Adrenal gland (tissue), 12 donors: ENCODE measurements around the gene SMPD3. TPM values are rescaled to one million over a fixed set of nuclear protein-coding genes. Genes with fewer than 3 reads are reported as not detected.

ENCODE experiments used
- DNase-seq, 7 donors: peaks; one replicate each; pipeline ENCODE4 v3.0.0-alpha.2; 2019 to 2020
- H3K27ac ChIP-seq, 5 donors: fragments of 200-600 bp; sonication (generic) in 4 of 5; 1 replicate in 3 of 5; 2 replicates in 2 of 5; pipeline versions ENCODE4 v1.5.1 to v1.8.0; 2016 to 2020; ENCODE audit warnings: mild to moderate bottlenecking in 1 of 5
- H3K27me3 ChIP-seq: fragments of 200-600 bp; 2 replicates; pipeline ENCODE4 v1.8.0; 2021
- H3K36me3 ChIP-seq, 2 donors: fragments of 200-600 bp; replicated peaks in 1 of 2; 1 replicate in 1 of 2; 2 replicates in 1 of 2; pipeline versions ENCODE4 v1.5.1 to v1.8.0; 2018 to 2022
- H3K4me1 ChIP-seq, 2 donors: fragments of 200-600 bp; replicated peaks in 1 of 2; 1 replicate in 1 of 2; 2 replicates in 1 of 2; pipeline versions ENCODE4 v1.5.1 to v1.8.0; 2018 to 2021
- H3K4me3 ChIP-seq, 4 donors: fragments of 200-600 bp; sonication (generic) in 3 of 4; one replicate each; pipeline ENCODE4 v1.5.1; 2016 to 2018
- H3K9me3 ChIP-seq, 3 donors: fragments of 200-600 bp; sonication (generic) in 1 of 3; replicated peaks in 1 of 3; 1 replicate in 2 of 3; 2 replicates in 1 of 3; pipeline versions ENCODE4 v1.5.1 to v1.8.0; 2016 to 2021
- CTCF ChIP-seq, 6 experiments: fragments of 450-650 bp in 4 of 6; fragments of 200-600 bp in 2 of 6; sonication (generic) in 1 of 6; IDR thresholded peaks; 1 replicate in 5 of 6; 2 replicates in 1 of 6; pipeline versions ENCODE4 v1.5.1 to v1.8.0; 2016 to 2021; ENCODE audit warnings: antibody characterized with exemption in 6 of 6, mild to moderate bottlenecking in 2 of 6, moderate library complexity in 1 of 6
- POLR2A ChIP-seq, 2 donors: fragments of 450-650 bp; IDR thresholded peaks; one replicate each; pipeline ENCODE4 v1.6.1; 2017; ENCODE audit warnings: antibody characterized with exemption in 2 of 2, mild to moderate bottlenecking in 2 of 2, moderate library complexity in 1 of 2
- WGBS, 4 donors: extraction: QIAGEN DNeasy Blood & Tissue Kit in 2 of 4; methylation state at CpG; one replicate each; pipeline versions ENCODE4 v1.1.5 to v1.1.7; 2013 to 2017; 5-methylcytosine and 5-hydroxymethylcytosine counted together
- intact Hi-C, 2 donors: fragments of 100-400 bp; cut with DNase I; formaldehyde crosslinking; loops; one replicate each; pipeline versions ENCODE4 v1.14.1 to v1.15.0; 2022 to 2023
- polyA plus RNA-seq, 3 donors: library from polyadenylated mRNA; stranded (reverse); fragments of 200-250 nt in 2 of 3; fragments of 350-450 nt in 1 of 3; fragmentation: Illumina TruSeq in 1 of 3; extraction: RNeasy Lipid Tissue Mini Kit (QIAGEN cat#74804) in 1 of 3; gene quantifications; one replicate each; pipeline ENCODE4 v1.2.3, GENCODE V29; 2013 to 2014
- total RNA-seq, 9 donors: library from RNA; depleted of rRNA in 4 of 9; stranded (reverse); fragments of >200 nt in 4 of 9; fragments of 120-200 nt in 1 of 9; fragmentation: NEBNext Ultra II Directional in 1 of 9; extraction: Animal tissue kit (Norgen Biotek cat#: 25700) in 1 of 9; gene quantifications; one replicate each; pipeline versions ENCODE4 v1.1.0 to v1.2.4, GENCODE V29; 2013 to 2023
- donor health status: healthy with polysubstance abuse.
- donor health status: Bipolar disorder and iron deficiency.
- donor health status: DM: yes; HTN: yes; CAD: no.
- donor health status: DM: no; HTN: no; CAD: no.
- donor health status: DM: no; HTN: no; CAD: no.
- donor health status: DM: yes; HTN: yes; CAD: no.

The SMPD3 gene
- total and polyA plus RNA-seq, 12 donors, result 0.32 to 7.8 (median 1.2) TPM; not detected in 2

- DNase-seq, result no peak
- H3K4me3 ChIP-seq, result no peak overlapping the region
- H3K9me3 ChIP-seq, result no peaks in the 10 kb centered on the region
- TF ChIP-seq CTCF (IDR thresholded peaks at IDR 0.05), result no peak
- no peak for TF ChIP-seq POLR2A (IDR thresholded peaks at IDR 0.05)
- intact Hi-C loops, result no loop called here
- no peaks in the 10 kb centered on the region for H3K27me3 ChIP-seq
- H3K4me1 ChIP-seq, result peaks cover 15 to 20% of the 10 kb centered on the region in 2 donors
- H3K27ac ChIP-seq, result no peak overlapping the region
- 87 to 95% (median 92%) methylated on average over 6 to 13 of the region's 13 CpGs for WGBS, 4 donors
- peaks cover 0 to 54% of the 10 kb centered on the region in 2 donors for H3K36me3 ChIP-seq
Measured at GRCh38 chr16:68353366-68353765, 94.9 kb downstream of the SMPD3 start.

- no peak for TF ChIP-seq POLR2A (IDR thresholded peaks at IDR 0.05)
- no peak for TF ChIP-seq CTCF (IDR thresholded peaks at IDR 0.05)
- no peak overlapping the region for H3K27ac ChIP-seq
- peaks cover 0 to 47% of the 10 kb centered on the region in 2 donors for H3K36me3 ChIP-seq
- 86 to 92% (median 91%) methylated on average over 7 to 11 of the region's 11 CpGs for WGBS, 4 donors
- DNase-seq, result no peak
- H3K4me1 ChIP-seq, result peaks cover 20 to 27% of the 10 kb centered on the region in 2 donors
- H3K27me3 ChIP-seq, result no peaks in the 10 kb centered on the region
- no peak overlapping the region for H3K4me3 ChIP-seq
- no peaks in the 10 kb centered on the region for H3K9me3 ChIP-seq
- intact Hi-C loops, result no loop called here
Measured at GRCh38 chr16:68351991-68352431, 96.3 kb downstream of the SMPD3 start.

DNA sequence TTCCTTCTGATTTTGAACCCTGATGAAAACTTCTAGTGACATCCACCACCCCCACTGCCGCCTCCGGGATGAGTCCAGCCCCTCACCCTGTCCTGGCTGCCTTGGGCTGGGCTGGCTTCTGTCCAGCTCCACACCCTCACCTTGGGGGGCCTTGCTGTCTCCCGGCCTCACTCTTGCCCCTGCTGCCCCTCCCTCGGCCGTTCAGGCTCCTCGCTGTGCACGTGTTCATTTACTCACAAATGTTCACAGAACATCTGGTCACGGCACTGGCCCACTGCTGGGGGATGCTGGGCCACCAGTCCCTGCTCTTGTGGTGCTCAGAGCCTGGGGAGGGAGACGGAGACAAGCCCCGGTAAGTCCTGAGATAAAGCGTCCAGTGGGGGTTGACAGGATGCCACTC lies 96.8 kb downstream of the SMPD3 start:
- WGBS, 4 donors, result 75 to 87% (median 85%) methylated on average over 11 of the region's 11 CpGs
- no peaks in the 10 kb centered on the region for H3K27me3 ChIP-seq
- no peak for TF ChIP-seq CTCF (IDR thresholded peaks at IDR 0.05)
- TF ChIP-seq POLR2A (IDR thresholded peaks at IDR 0.05), result no peak

GRCh38 chr16:68350813-68351350 lies 97.4 kb downstream of the SMPD3 start:
- 89 to 93% (median 92%) methylated on average over 10 of the region's 10 CpGs for WGBS, 4 donors
- Histone ChIP-seq H3K4me1 (peaks cover 14 to 17% of the 10 kb centered on the region in 2 donors), H3K36me3 (peaks cover 0 to 50% of the 10 kb centered on the region in 2 donors), H3K27ac (no peak overlapping the region), H3K27me3 (no peaks in the 10 kb centered on the region), H3K4me3 (no peak overlapping the region), H3K9me3 (no peaks in the 10 kb centered on the region)
- intact Hi-C loops, result no loop called here
- no peak for DNase-seq
- TF ChIP-seq POLR2A (IDR thresholded peaks at IDR 0.05) (no peak), CTCF (IDR thresholded peaks at IDR 0.05) (no peak)

More for the DNA sequence above, 96.8 kb downstream of the SMPD3 start:
- DNase-seq, result no peak
- Histone ChIP-seq H3K4me1 (peaks cover 20 to 23% of the 10 kb centered on the region in 2 donors), H3K9me3 (no peaks in the 10 kb centered on the region), H3K4me3 (no peak overlapping the region), H3K36me3 (peaks cover 0 to 45% of the 10 kb centered on the region in 2 donors), H3K27ac (no peak overlapping the region)
- intact Hi-C loops, result no loop called here
